ENCODE results near the gene ZNF276.

- TF ChIP-seq CTCF (IDR thresholded peaks at IDR 0.05) (no peak), ZFX (IDR thresholded peaks at IDR 0.05; ENCODE audit: borderline replicate concordance) (no peak)
Observed at GRCh38 chr16:89782489-89782888, 61.2 kb downstream of the ZNF276 start.
